Measurements from ENCODE around the gene WTAP. TPM values are rescaled to one million over a fixed set of nuclear protein-coding genes. Genes with fewer than 3 reads are reported as not detected.

The WTAP gene
- total and polyA plus RNA-seq, 10 donors, result 71.6 to 149 (median 109) TPM

- Histone ChIP-seq H3K9me3 (no peaks in the 10 kb centered on the region), H3K4me1 (peaks cover 28 to 83% (median 59%) of the 10 kb centered on the region in 6 donors), H3K27ac (peak overlapping the region; percentile 85 to 99 (median 97)), H3K4me3 (peak overlapping the region; percentile 88 to 98 (median 93)), H3K27me3 (replicated peaks in 1 of 7) (no peaks in the 10 kb centered on the region), H3K36me3 (peaks cover 0 to 65% (median 44%) of the 10 kb centered on the region in 6 donors)
- 0 to 1% (median 0%) methylated on average over 38 to 60 of the region's 60 CpGs for WGBS, 5 donors
- intact Hi-C loops (cut with DNase I; ENCODE audit: low total_unique reads), result loop anchor here (10.0 kb wide), 1 partner anchor 54 kb away; no protein-coding TSS in a partner anchor
- TF ChIP-seq POLR2AphosphoS5 (IDR thresholded peaks at IDR 0.05), result peak in 2 of 3 donors; percentile 1 to 27
- TF ChIP-seq CTCF (IDR thresholded peaks at IDR 0.05 in 8 of 11, conservative IDR thresholded peaks at IDR 0.05 in 3 of 11), result no peak
- DNase-seq, result peak; percentile 91
Observed at GRCh38 chr6:159788753-159789376, 61.6 kb downstream of the WTAP start.

- peak within 1 kb of the TSS; percentile 88 to 98 (median 93) for H3K4me3 ChIP-seq
- H3K27me3 ChIP-seq (replicated peaks in 1 of 7), result no peaks in the 10 kb centered on the region
- peak within 1 kb of the TSS; percentile 85 to 99 (median 97) for H3K27ac ChIP-seq
- peaks cover 28 to 84% (median 62%) of the 10 kb centered on the region in 6 donors for H3K4me1 ChIP-seq
- DNase-seq, result peak; percentile 99
- H3K9me3 ChIP-seq, result no peaks in the 10 kb centered on the region
- H3K36me3 ChIP-seq, result peaks cover 0 to 65% (median 42%) of the 10 kb centered on the region in 6 donors
- intact Hi-C loops (cut with DNase I; ENCODE audit: low total_unique reads), result loop anchor here (10.0 kb wide), 2 partner anchors 55 to 175 kb away; partner anchors contain the start of gene IGF2R
- TF ChIP-seq POLR2A (IDR thresholded peaks at IDR 0.05), result peak in 2 of 3 donors; percentile 81 to 93
- TF ChIP-seq POLR2AphosphoS5 (IDR thresholded peaks at IDR 0.05), result peak; percentile 98 to 99 (median 99)
- TF ChIP-seq CTCF (IDR thresholded peaks at IDR 0.05 in 8 of 11, conservative IDR thresholded peaks at IDR 0.05 in 3 of 11), result peak in 3 of 11 experiments; percentile 5 to 26 (median 17)
- 0 to 1% (median 0%) methylated on average over 54 to 64 of the region's 64 CpGs for WGBS, 5 donors
Observed at GRCh38 chr6:159789377-159790148, 62.3 kb downstream of the WTAP start, which contains the start of gene TCP1. Gene TCP1, minus strand, starts transcription at chr6:159789602. Its CDS starts 134 bp downstream, at chr6:159789468.

GRCh38 chr6:159790149-159790955 lies 63.0 kb downstream of the WTAP start, which contains the start of gene MRPL18:
Gene MRPL18, plus strand, starts transcription at chr6:159790467. Its CDS starts 121 bp downstream, at chr6:159790588.
- WGBS, 5 donors, result 0 to 1% (median 0%) methylated on average over 50 to 56 of the region's 56 CpGs
- Histone ChIP-seq H3K27me3 (replicated peaks in 1 of 7) (no peaks in the 10 kb centered on the region), H3K27ac (peak within 1 kb of the TSS; percentile 85 to 99 (median 97)), H3K36me3 (peaks cover 0 to 65% (median 35%) of the 10 kb centered on the region in 6 donors), H3K4me1 (peaks cover 28 to 77% (median 62%) of the 10 kb centered on the region in 6 donors), H3K4me3 (peak within 1 kb of the TSS; percentile 88 to 98 (median 93)), H3K9me3 (no peaks in the 10 kb centered on the region)
- TF ChIP-seq CTCF (IDR thresholded peaks at IDR 0.05 in 8 of 11, conservative IDR thresholded peaks at IDR 0.05 in 3 of 11) (peak in 1 of 11 experiments; percentile 14), POLR2A (IDR thresholded peaks at IDR 0.05) (peak in 1 of 3 donors; percentile 27), POLR2AphosphoS5 (IDR thresholded peaks at IDR 0.05) (peak; percentile 82 to 86 (median 84))
- intact Hi-C loops (cut with DNase I; ENCODE audit: low total_unique reads), result loop anchor here (10.0 kb wide), 1 partner anchor 174 kb away; the partner anchor contains the start of gene IGF2R
- DNase-seq, result peak; percentile 96

All from spleen (tissue), 11 donors.